Measurements from ENCODE around the gene SBK3.

- TF ChIP-seq POLR2A (IDR thresholded peaks at IDR 0.05; ENCODE audit: low read length) = no peak
- no peak for TF ChIP-seq GATA1 (IDR thresholded peaks at IDR 0.05; ENCODE audit: low read depth, low read length)
These were observed 51.1 kb downstream of the SBK3 start for GRCh38 chr19:55494172-55494761.
